HFFc6 (cell line): ENCODE measurements around the gene KDM4C. TPM values are rescaled to one million over a fixed set of nuclear protein-coding genes. Genes with fewer than 3 reads are reported as not detected.

Experiments
- DNase-seq: peaks from one replicate; pipeline ENCODE4 v3.0.0-alpha.2; 2018
- H3K27ac Mint-ChIP-seq: 2 replicates; pipeline ENCODE4 v1.8.0; 2020; ENCODE audit warnings: mild to moderate bottlenecking, mixed read lengths
- H3K27me3 Mint-ChIP-seq: 2 replicates; pipeline ENCODE4 v1.8.0; 2021; ENCODE audit warnings: mild to moderate bottlenecking, moderate library complexity, mixed read lengths; ENCODE audit not compliant: insufficient read depth
- H3K36me3 Mint-ChIP-seq: 2 replicates; pipeline ENCODE4 v1.8.0; 2021; ENCODE audit warnings: low read depth, mixed read lengths
- H3K4me1 Mint-ChIP-seq: 2 replicates; pipeline ENCODE4 v1.8.0; 2020; ENCODE audit warnings: low read depth, mixed read lengths
- H3K4me3 Mint-ChIP-seq: 2 replicates; pipeline ENCODE4 v1.8.0; 2020; ENCODE audit warnings: mild to moderate bottlenecking, moderate library complexity, mixed read lengths
- H3K9me3 Mint-ChIP-seq: 2 replicates; pipeline ENCODE4 v1.8.0; 2020; ENCODE audit warnings: mild to moderate bottlenecking, mixed read lengths
- total RNA-seq, 6 experiments: library from RNA; stranded (reverse); fragmentation: NEBNext Ultra II Directional; extraction: Animal tissue kit (Norgen Biotek cat#: 25700); gene quantifications; 2 replicates in 1 of 6; 3 replicates in 5 of 6; pipeline ENCODE4 v1.2.3, GENCODE V29; 2021
- TF ChIP-seq, protein P1 (sequence below): fragments of 200-600 bp; sonication (generic); IDR thresholded peaks from 2 replicates; pipeline ENCODE4 v1.5.0; 2021; ENCODE audit warnings: antibody characterized with exemption, mild to moderate bottlenecking

Gene KDM4C
- total RNA-seq, 6 experiments from 2014 or later: 9.1 to 12.0 (median 11.1) TPM

DNA sequence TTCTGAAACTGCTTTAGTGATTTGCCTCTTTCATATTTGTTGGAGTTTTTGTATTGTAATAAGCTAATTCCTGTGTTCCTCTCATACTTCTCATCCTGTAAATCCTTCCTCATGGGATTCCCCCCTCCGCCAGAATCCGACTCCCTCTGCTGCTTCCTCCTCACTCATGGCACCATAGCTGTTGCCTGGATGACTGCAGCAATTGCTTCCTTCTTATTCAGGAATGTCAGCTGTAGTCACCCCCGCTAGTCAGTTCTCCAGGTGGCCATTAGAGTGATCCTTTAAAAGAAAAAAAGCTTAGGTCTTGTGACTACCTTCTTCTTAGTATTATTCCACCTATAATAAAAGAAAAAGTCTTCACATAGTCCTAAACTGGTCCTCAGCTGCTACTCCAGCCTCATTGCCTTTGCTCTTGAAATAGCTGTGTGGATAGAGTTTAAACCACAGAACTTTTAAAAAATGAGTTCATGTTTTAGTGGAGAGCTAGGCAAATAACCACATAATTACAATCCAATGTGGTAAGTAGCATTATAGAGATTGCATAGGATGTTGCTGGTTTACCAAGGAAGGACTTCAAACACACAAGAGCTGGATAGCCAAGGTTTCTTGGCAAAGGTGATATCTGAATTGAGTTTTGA is 227.3 kb downstream of the KDM4C start:
- no peak overlapping the region for H3K27ac Mint-ChIP-seq
- H3K4me3 Mint-ChIP-seq: no peak overlapping the region
- no peaks in the 10 kb centered on the region; the same call in 1 of the 2 replicates for H3K27me3 Mint-ChIP-seq
- H3K36me3 Mint-ChIP-seq: peaks cover 14% of the 10 kb centered on the region; the same call in 1 of the 2 replicates
- no peaks in the 10 kb centered on the region for H3K4me1 Mint-ChIP-seq
- DNase-seq: no peak
- TF ChIP-seq, protein P1, sequence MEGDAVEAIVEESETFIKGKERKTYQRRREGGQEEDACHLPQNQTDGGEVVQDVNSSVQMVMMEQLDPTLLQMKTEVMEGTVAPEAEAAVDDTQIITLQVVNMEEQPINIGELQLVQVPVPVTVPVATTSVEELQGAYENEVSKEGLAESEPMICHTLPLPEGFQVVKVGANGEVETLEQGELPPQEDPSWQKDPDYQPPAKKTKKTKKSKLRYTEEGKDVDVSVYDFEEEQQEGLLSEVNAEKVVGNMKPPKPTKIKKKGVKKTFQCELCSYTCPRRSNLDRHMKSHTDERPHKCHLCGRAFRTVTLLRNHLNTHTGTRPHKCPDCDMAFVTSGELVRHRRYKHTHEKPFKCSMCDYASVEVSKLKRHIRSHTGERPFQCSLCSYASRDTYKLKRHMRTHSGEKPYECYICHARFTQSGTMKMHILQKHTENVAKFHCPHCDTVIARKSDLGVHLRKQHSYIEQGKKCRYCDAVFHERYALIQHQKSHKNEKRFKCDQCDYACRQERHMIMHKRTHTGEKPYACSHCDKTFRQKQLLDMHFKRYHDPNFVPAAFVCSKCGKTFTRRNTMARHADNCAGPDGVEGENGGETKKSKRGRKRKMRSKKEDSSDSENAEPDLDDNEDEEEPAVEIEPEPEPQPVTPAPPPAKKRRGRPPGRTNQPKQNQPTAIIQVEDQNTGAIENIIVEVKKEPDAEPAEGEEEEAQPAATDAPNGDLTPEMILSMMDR: no peak
- no peaks in the 10 kb centered on the region for H3K9me3 Mint-ChIP-seq

DNA sequence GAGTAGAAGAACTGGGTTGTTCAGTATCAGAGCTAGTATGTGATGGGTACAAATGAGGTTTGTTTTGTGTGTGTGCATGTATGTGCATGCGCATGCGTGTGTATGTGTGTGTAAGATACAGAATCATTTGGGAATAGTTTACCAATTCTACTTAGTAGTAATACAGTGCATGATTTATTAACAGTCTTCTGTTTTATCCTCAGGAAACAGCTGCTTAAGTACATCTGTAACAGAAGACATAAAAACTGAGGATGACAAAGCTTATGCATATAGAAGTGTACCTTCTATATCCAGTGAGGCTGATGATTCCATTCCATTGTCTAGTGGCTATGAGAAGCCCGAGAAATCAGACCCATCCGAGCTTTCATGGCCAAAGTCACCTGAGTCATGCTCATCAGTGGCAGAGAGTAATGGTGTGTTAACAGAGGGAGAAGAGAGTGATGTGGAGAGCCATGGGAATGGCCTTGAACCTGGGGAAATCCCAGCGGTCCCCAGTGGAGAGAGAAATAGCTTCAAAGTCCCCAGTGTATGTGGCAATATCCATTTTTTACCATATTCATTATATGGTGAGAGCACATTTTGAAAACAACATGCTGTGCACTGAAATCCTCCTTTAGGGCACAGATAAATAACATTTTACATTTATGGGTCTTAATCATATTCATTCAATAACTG is 228.5 kb downstream of the KDM4C start:
- Mint-ChIP-seq H3K9me3 (no peaks in the 10 kb centered on the region), H3K36me3 (peaks cover 13% of the 10 kb centered on the region; the same call in 1 of the 2 replicates), H3K4me3 (no peak overlapping the region), H3K27ac (no peak overlapping the region), H3K27me3 (no peaks in the 10 kb centered on the region; the same call in 1 of the 2 replicates), H3K4me1 (no peaks in the 10 kb centered on the region)
- TF ChIP-seq, protein P1: no peak
- no peak for DNase-seq

DNA sequence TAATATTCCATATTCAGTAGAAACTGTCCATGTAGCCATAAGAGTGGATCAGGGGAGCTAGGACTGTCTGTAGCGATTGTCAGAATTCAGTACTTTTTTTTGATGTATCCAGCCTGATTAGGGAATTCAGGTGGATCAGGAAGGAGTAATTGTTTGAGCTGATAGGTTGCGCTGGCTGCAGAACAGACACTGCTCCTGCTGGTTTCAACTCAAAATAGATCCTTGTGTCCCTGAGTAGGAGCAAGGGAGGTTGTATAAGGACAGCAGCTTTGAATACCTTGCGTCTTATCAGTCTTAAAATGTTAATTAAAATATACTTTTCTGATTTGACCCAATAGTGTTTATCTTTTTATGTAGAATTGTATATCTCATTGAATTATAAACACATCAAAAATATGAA is 229.6 kb downstream of the KDM4C start:
- H3K27ac Mint-ChIP-seq: no peak overlapping the region
- no peak overlapping the region for H3K4me3 Mint-ChIP-seq
- TF ChIP-seq, protein P1: no peak
- no peaks in the 10 kb centered on the region; the same call in 1 of the 2 replicates for H3K27me3 Mint-ChIP-seq
- no peaks in the 10 kb centered on the region for H3K9me3 Mint-ChIP-seq
- H3K4me1 Mint-ChIP-seq: no peaks in the 10 kb centered on the region
- DNase-seq: no peak
- peaks cover 13% of the 10 kb centered on the region; the same call in 1 of the 2 replicates for H3K36me3 Mint-ChIP-seq

DNA sequence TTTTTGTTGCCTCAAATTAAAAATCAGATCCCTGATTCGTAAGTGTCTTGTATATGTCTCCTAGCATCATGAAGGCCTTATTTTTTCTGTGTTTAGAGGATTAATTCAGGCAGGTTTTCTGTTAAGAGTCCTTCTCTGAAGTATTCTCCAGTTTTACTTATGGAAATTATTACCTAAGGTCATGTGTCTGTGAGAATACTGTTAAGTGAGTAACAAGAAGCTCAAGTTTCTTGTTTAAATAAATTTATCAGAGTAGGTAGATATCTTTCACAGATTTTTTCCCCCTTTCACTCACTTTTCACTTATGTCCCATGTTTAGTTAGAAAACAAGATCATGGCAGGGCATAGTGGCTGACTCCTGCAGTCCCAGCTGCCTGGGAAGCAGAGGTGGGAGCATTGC is 233.6 kb downstream of the KDM4C start:
- Mint-ChIP-seq H3K9me3 (no peaks in the 10 kb centered on the region), H3K36me3 (peaks cover 4% of the 10 kb centered on the region; the same call in 1 of the 2 replicates), H3K4me1 (no peaks in the 10 kb centered on the region; the same call in 1 of the 2 replicates), H3K27ac (no peak overlapping the region), H3K4me3 (no peak overlapping the region), H3K27me3 (no peaks in the 10 kb centered on the region; the same call in 1 of the 2 replicates)
- TF ChIP-seq, protein P1: no peak
- no peak for DNase-seq

DNA sequence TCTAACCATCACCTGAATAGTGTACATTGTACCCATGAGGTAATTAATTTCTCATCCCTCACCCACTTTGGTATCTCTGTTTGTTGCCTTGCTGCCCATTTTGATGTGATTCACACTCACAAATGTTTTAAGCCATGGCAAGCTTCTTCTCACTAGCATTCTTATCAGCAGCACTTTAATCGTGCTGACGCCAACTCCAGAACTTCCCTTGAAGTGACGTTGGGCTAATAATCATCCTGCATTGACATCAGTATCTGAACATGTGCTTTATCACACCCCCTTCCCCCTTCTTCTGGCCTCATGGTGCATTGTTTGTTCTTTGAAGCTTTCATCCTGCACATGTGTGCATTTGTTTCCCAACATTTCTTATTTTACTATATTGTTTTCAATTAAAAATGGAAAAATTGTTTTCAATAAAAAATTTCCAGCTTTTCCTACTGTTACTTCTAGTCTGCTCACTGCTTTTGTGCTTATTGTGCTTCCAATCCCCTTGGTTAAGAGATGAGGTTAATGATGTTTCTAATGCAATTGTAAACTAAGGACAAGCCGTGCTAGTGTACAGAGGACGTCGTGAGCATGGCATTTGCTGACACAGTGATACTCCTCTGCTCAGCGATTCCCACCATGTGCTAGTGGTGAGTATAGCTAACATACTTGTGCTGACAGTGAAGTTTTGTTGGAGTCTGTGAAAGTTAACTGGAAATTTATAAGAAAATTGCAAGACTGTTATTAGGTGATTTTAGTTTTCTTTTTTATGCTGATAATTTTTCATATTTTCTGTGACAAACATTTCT is 238.5 kb downstream of the KDM4C start:
- DNase-seq: no peak

More for the DNA sequence above, 238.5 kb downstream of the KDM4C start:
- Mint-ChIP-seq H3K9me3 (no peaks in the 10 kb centered on the region), H3K27me3 (no peaks in the 10 kb centered on the region), H3K27ac (no peak overlapping the region), H3K4me3 (no peak overlapping the region), H3K36me3 (no peaks in the 10 kb centered on the region), H3K4me1 (peaks cover 12% of the 10 kb centered on the region)
- TF ChIP-seq, protein P1: no peak
